Activated CD4-positive, alpha-beta memory T cell treated with anti-CD3 and anti-CD28 coated beads for 36 hours (primary cell): Measurements from ENCODE around the gene ISX. TPM values are rescaled to one million over a fixed set of nuclear protein-coding genes. Genes with fewer than 3 reads are reported as not detected.

ENCODE experiments used
- CTCF ChIA-PET: fragments of 350-600 bp; sonication (Branson Sonifier 250); formaldehyde crosslinking; loops from one replicate; lab custom pipeline; 2021; ENCODE audit warnings: antibody characterized with exemption, inconsistent platforms; lab: Charles Lee
- POLR2A ChIA-PET: fragments of 350-600 bp; sonication (Branson Sonifier 250); formaldehyde crosslinking; loops from one replicate; lab custom pipeline; 2021; ENCODE audit warnings: antibody characterized with exemption; lab: Charles Lee
- DNase-seq: peaks from one replicate; pipeline ENCODE4 v3.0.0-alpha.2; 2020
- H3K27ac Mint-ChIP-seq: one replicate; pipeline ENCODE4 v1.8.0; 2021; ENCODE audit warnings: mixed read lengths
- H3K27me3 Mint-ChIP-seq: one replicate; pipeline ENCODE4 v1.8.0; 2021; ENCODE audit warnings: mixed read lengths
- H3K36me3 Mint-ChIP-seq: one replicate; pipeline ENCODE4 v1.8.0; 2021; ENCODE audit warnings: mixed read lengths
- H3K4me1 Mint-ChIP-seq: one replicate; pipeline ENCODE4 v1.8.0; 2021; ENCODE audit warnings: low read depth, mixed read lengths
- H3K4me3 Mint-ChIP-seq: one replicate; pipeline ENCODE4 v1.8.0; 2021; ENCODE audit warnings: mild to moderate bottlenecking, mixed read lengths
- H3K9me3 Mint-ChIP-seq: one replicate; pipeline ENCODE4 v1.8.0; 2021; ENCODE audit warnings: mixed read lengths
- intact Hi-C: fragments of 100-400 bp; cut with micrococcal nuclease; formaldehyde crosslinking; loops from one replicate; pipeline ENCODE4 v1.15.1; 2023
- total RNA-seq, 2 experiments: library from RNA; stranded (reverse); gene quantifications; one replicate each; pipeline ENCODE4 v1.2.3, GENCODE V29; 2021

The ISX gene
- total RNA-seq, 2 experiments from 2014 or later = not detected

GRCh38 chr22:35089139-35089538 is 23.2 kb downstream of the ISX start:
- intact Hi-C loops = no loop called here
- CTCF ChIA-PET = no interaction called here
- POLR2A ChIA-PET = no interaction called here
- H3K36me3 Mint-ChIP-seq = no peaks in the 10 kb centered on the region
- no peak overlapping the region for H3K4me3 Mint-ChIP-seq
- H3K4me1 Mint-ChIP-seq = no peaks in the 10 kb centered on the region
- H3K27ac Mint-ChIP-seq = no peak overlapping the region
- no peak for DNase-seq
- no peaks in the 10 kb centered on the region for H3K9me3 Mint-ChIP-seq
- H3K27me3 Mint-ChIP-seq = peaks cover 8% of the 10 kb centered on the region

- DNase-seq = no peak
- intact Hi-C loops = no loop called here
- ChIA-PET CTCF (no interaction called here), POLR2A (no interaction called here)
- no peaks in the 10 kb centered on the region for H3K4me1 Mint-ChIP-seq
- no peaks in the 10 kb centered on the region for H3K36me3 Mint-ChIP-seq
- peaks cover 4% of the 10 kb centered on the region for H3K27me3 Mint-ChIP-seq
- H3K9me3 Mint-ChIP-seq = no peaks in the 10 kb centered on the region
- no peak overlapping the region for H3K27ac Mint-ChIP-seq
- no peak overlapping the region for H3K4me3 Mint-ChIP-seq
Observed at GRCh38 chr22:35092406-35092805, 26.4 kb downstream of the ISX start.

GRCh38 chr22:35098921-35099320 is 33.0 kb downstream of the ISX start:
- Mint-ChIP-seq H3K36me3 (no peaks in the 10 kb centered on the region), H3K27ac (no peak overlapping the region), H3K27me3 (peaks cover 11% of the 10 kb centered on the region), H3K4me3 (no peak overlapping the region), H3K4me1 (no peaks in the 10 kb centered on the region), H3K9me3 (no peaks in the 10 kb centered on the region)
- ChIA-PET CTCF (no interaction called here), POLR2A (no interaction called here)
- no peak for DNase-seq
- intact Hi-C loops = no loop called here

- Mint-ChIP-seq H3K4me1 (no peaks in the 10 kb centered on the region), H3K36me3 (no peaks in the 10 kb centered on the region), H3K9me3 (no peaks in the 10 kb centered on the region), H3K4me3 (no peak overlapping the region), H3K27me3 (peaks cover 10% of the 10 kb centered on the region), H3K27ac (no peak overlapping the region)
- intact Hi-C loops = no loop called here
- POLR2A ChIA-PET = no interaction called here
- CTCF ChIA-PET = no interaction called here
- DNase-seq = no peak
Observed at GRCh38 chr22:35099883-35100282, 33.9 kb downstream of the ISX start.

- POLR2A ChIA-PET = no interaction called here
- DNase-seq = no peak
- Mint-ChIP-seq H3K4me3 (no peak overlapping the region), H3K9me3 (no peaks in the 10 kb centered on the region), H3K36me3 (no peaks in the 10 kb centered on the region), H3K4me1 (no peaks in the 10 kb centered on the region), H3K27me3 (peaks cover 5% of the 10 kb centered on the region), H3K27ac (no peak overlapping the region)
- CTCF ChIA-PET = no interaction called here
- intact Hi-C loops = no loop called here
Observed at GRCh38 chr22:35102663-35103062, 36.7 kb downstream of the ISX start.

- H3K4me1 Mint-ChIP-seq = no peaks in the 10 kb centered on the region
- POLR2A ChIA-PET = no interaction called here
- no peaks in the 10 kb centered on the region for H3K9me3 Mint-ChIP-seq
- DNase-seq = no peak
- intact Hi-C loops = no loop called here
- H3K4me3 Mint-ChIP-seq = no peak overlapping the region
- H3K27me3 Mint-ChIP-seq = peaks cover 9% of the 10 kb centered on the region
- CTCF ChIA-PET = no interaction called here
- H3K36me3 Mint-ChIP-seq = no peaks in the 10 kb centered on the region
- H3K27ac Mint-ChIP-seq = no peak overlapping the region
Observed at GRCh38 chr22:35103761-35104160, 37.8 kb downstream of the ISX start.

GRCh38 chr22:35104491-35104890 is 38.5 kb downstream of the ISX start:
- H3K36me3 Mint-ChIP-seq = no peaks in the 10 kb centered on the region
- H3K27ac Mint-ChIP-seq = no peak overlapping the region
- POLR2A ChIA-PET = no interaction called here

GRCh38 chr22:35109616-35110015 is 43.7 kb downstream of the ISX start:
- Mint-ChIP-seq H3K4me3 (no peak overlapping the region), H3K9me3 (no peaks in the 10 kb centered on the region), H3K27ac (no peak overlapping the region), H3K4me1 (no peaks in the 10 kb centered on the region), H3K27me3 (peaks cover 15% of the 10 kb centered on the region), H3K36me3 (no peaks in the 10 kb centered on the region)
- CTCF ChIA-PET = no interaction called here
- DNase-seq = no peak
- POLR2A ChIA-PET = no interaction called here
- intact Hi-C loops = no loop called here

More at GRCh38 chr22:35104491-35104890, 38.5 kb downstream of the ISX start:
- intact Hi-C loops = no loop called here
- DNase-seq = no peak
- Mint-ChIP-seq H3K4me3 (no peak overlapping the region), H3K4me1 (no peaks in the 10 kb centered on the region), H3K27me3 (peaks cover 16% of the 10 kb centered on the region), H3K9me3 (no peaks in the 10 kb centered on the region)
- CTCF ChIA-PET = no interaction called here

- no peaks in the 10 kb centered on the region for H3K9me3 Mint-ChIP-seq
- no peaks in the 10 kb centered on the region for H3K36me3 Mint-ChIP-seq
- H3K4me1 Mint-ChIP-seq = no peaks in the 10 kb centered on the region
- H3K27ac Mint-ChIP-seq = no peak overlapping the region
- DNase-seq = no peak
- peaks cover 15% of the 10 kb centered on the region for H3K27me3 Mint-ChIP-seq
- H3K4me3 Mint-ChIP-seq = no peak overlapping the region
- intact Hi-C loops = no loop called here
- CTCF ChIA-PET = no interaction called here
- POLR2A ChIA-PET = no interaction called here
Observed at GRCh38 chr22:35111244-35111643, 45.3 kb downstream of the ISX start.

- H3K36me3 Mint-ChIP-seq = no peaks in the 10 kb centered on the region
- intact Hi-C loops = no loop called here
- peaks cover 10% of the 10 kb centered on the region for H3K27me3 Mint-ChIP-seq
- H3K4me3 Mint-ChIP-seq = no peak overlapping the region
- DNase-seq = no peak
- no peaks in the 10 kb centered on the region for H3K4me1 Mint-ChIP-seq
- CTCF ChIA-PET = no interaction called here
- POLR2A ChIA-PET = no interaction called here
- no peak overlapping the region for H3K27ac Mint-ChIP-seq
- H3K9me3 Mint-ChIP-seq = no peaks in the 10 kb centered on the region
Observed at GRCh38 chr22:35113341-35113740, 47.4 kb downstream of the ISX start.

- intact Hi-C loops = no loop called here
- H3K4me1 Mint-ChIP-seq = no peaks in the 10 kb centered on the region
- ChIA-PET POLR2A (no interaction called here), CTCF (no interaction called here)
- no peaks in the 10 kb centered on the region for H3K36me3 Mint-ChIP-seq
- H3K9me3 Mint-ChIP-seq = no peaks in the 10 kb centered on the region
- H3K27ac Mint-ChIP-seq = no peak overlapping the region
- no peak overlapping the region for H3K4me3 Mint-ChIP-seq
- DNase-seq = no peak
- H3K27me3 Mint-ChIP-seq = peaks cover 2% of the 10 kb centered on the region
Observed at GRCh38 chr22:35114131-35114980, 48.4 kb downstream of the ISX start.

GRCh38 chr22:35115515-35115914 is 49.6 kb downstream of the ISX start:
- no peaks in the 10 kb centered on the region for H3K9me3 Mint-ChIP-seq
- no peaks in the 10 kb centered on the region for H3K27me3 Mint-ChIP-seq
- H3K4me3 Mint-ChIP-seq = no peak overlapping the region
- DNase-seq = no peak
- no peak overlapping the region for H3K27ac Mint-ChIP-seq
- no peaks in the 10 kb centered on the region for H3K36me3 Mint-ChIP-seq
- intact Hi-C loops = no loop called here
- ChIA-PET CTCF (interaction anchor here (0.6 kb wide), 1 partner anchor 35 kb away, joined by 3 read pairs; no protein-coding TSS in a partner anchor), POLR2A (no interaction called here)
- no peaks in the 10 kb centered on the region for H3K4me1 Mint-ChIP-seq

GRCh38 chr22:35116269-35116668 is 50.3 kb downstream of the ISX start:
- Mint-ChIP-seq H3K4me3 (no peak overlapping the region), H3K27ac (no peak overlapping the region), H3K4me1 (no peaks in the 10 kb centered on the region), H3K36me3 (no peaks in the 10 kb centered on the region), H3K9me3 (no peaks in the 10 kb centered on the region), H3K27me3 (no peaks in the 10 kb centered on the region)
- ChIA-PET POLR2A (no interaction called here), CTCF (no interaction called here)
- intact Hi-C loops = no loop called here
- no peak for DNase-seq
